T-helper 1 cell treated with Interleukin-12 subunit alpha and Interleukin-12 subunit beta and Interleukin-4 antibody, amounts not matched to agents 30 μg/mL and 1 μg/mL, for 36 hours (primary cell): ENCODE measurements around the gene OR5H15.
"Not testable (repeated sequence)": the region's sequence is repeated elsewhere in the genome, so short reads cannot be mapped to it uniquely, and the experiment has no call there.

Experiments
- H3K27ac Mint-ChIP-seq: one replicate; pipeline ENCODE4 v1.8.0; 2021; ENCODE audit warnings: mild to moderate bottlenecking, mixed read lengths
- H3K27me3 Mint-ChIP-seq: one replicate; pipeline ENCODE4 v1.8.0; 2021; ENCODE audit warnings: low read depth, mixed read lengths
- H3K36me3 Mint-ChIP-seq: one replicate; pipeline ENCODE4 v1.8.0; 2021; ENCODE audit warnings: low read depth, mixed read lengths
- H3K4me1 Mint-ChIP-seq: one replicate; pipeline ENCODE4 v1.8.0; 2021; ENCODE audit warnings: low read depth, mixed read lengths
- H3K4me3 Mint-ChIP-seq: one replicate; pipeline ENCODE4 v1.8.0; 2021; ENCODE audit warnings: mild to moderate bottlenecking, moderate library complexity, mixed read lengths
- H3K9me3 Mint-ChIP-seq: one replicate; pipeline ENCODE4 v1.8.0; 2021; ENCODE audit warnings: mixed read lengths

The OR5H15 gene

GRCh38 chr3:98166396-98166795 is at the start of gene OR5H15:
OR5H15 (plus strand) TSS chr3:98166696; CDS start chr3:98168700, 2,004 bp downstream.
- no peaks in the 10 kb centered on the region for H3K9me3 Mint-ChIP-seq
- H3K4me1 Mint-ChIP-seq = no peaks in the 10 kb centered on the region
- H3K27ac Mint-ChIP-seq = no peak within 1 kb of the TSS
- H3K4me3 Mint-ChIP-seq = no peak within 1 kb of the TSS
- no peaks in the 10 kb centered on the region for H3K36me3 Mint-ChIP-seq
- H3K27me3 Mint-ChIP-seq = peaks cover 4% of the 10 kb centered on the region

DNA sequence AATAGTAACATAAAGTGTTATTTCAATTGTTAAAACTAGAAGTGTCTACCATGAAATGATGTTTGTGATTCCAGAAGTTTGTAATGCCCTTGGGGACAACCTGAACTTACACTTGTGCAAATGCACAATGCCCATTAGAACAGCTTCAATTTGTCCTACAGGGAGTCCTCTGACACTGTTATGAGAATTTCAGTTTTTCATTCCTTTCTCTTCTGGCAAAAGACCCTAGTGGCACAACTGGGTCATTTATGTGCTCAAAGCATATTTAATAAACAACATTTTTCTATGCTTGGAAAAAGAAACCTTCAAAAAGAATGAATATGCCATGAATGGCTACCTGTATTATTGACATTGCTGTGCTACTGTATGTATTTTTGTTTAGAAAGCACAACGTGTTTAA is 36.1 kb upstream of the OR5H15 start, which contains the start of gene OR5H1:
TSS of gene OR5H1 (plus strand) at position 301 of the 400 bp plus-strand sequence. CDS start 1,977 bp downstream, outside the sequence.
- Mint-ChIP-seq H3K27ac (no peak within 1 kb of the TSS), H3K9me3 (no peaks in the 10 kb centered on the region), H3K4me3 (no peak within 1 kb of the TSS), H3K4me1 (no peaks in the 10 kb centered on the region), H3K27me3 (no peaks in the 10 kb centered on the region), H3K36me3 (no peaks in the 10 kb centered on the region)

DNA sequence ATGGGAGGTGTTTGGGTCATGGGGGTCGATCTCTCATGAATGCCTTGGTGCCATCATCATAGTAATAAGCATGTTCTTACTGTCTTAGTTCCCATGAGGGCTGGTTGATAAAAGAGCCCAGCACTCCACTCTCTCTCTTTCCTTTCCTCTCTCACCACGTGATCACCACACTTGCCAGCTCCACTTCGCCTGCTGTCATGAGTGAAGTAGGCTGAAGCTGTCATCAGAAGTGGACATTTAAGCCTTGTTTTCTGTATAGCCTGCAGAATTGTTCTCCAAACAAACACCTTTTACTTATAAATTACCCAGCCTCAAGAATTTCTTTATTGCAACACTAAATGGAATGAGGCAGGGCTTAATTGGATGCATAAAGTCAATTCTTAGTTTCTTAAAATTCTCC is 29.9 kb upstream of the OR5H15 start:
- Mint-ChIP-seq H3K4me3 (no peak overlapping the region), H3K4me1 (no peaks in the 10 kb centered on the region), H3K27ac (no peak overlapping the region), H3K36me3 (no peaks in the 10 kb centered on the region), H3K9me3 (no peaks in the 10 kb centered on the region), H3K27me3 (no peaks in the 10 kb centered on the region)

DNA sequence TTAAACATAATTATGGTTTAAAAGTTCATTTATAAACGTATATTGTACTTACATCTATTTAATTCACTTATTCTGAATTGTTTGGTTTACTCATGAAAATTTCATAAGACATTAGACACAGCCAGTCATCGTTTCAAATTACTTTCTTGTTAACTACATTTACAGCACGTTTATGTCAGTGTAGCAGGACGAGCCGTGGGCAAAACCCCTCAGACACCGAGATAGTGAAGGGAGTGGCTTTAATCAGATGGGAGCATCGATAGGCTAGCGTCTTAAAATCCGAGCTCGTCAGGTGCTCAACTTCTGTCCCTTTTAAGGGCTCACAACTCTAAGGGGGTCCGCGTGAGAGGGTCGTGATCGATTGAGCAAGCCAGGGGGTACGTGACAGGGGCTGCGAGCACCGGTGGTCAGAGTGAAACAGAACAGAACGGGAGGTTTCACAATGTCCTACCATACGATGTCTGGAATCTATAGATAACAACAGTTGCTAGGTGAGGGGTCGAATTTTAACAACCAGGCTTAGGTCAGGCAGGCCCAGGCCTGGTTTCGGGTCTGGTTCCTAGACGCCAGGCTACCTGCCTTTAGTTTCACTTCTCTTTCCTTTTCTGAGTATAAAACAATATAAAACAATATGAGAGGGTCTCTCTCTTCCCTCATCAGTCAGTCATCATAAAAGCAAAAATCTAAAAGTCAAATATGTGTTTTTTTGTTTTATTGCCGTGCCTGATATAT is 28.5 kb upstream of the OR5H15 start:
- not testable (repeated sequence) for H3K4me1 Mint-ChIP-seq, H3K36me3 Mint-ChIP-seq, H3K4me3 Mint-ChIP-seq, H3K27ac Mint-ChIP-seq, H3K27me3 Mint-ChIP-seq, H3K9me3 Mint-ChIP-seq

- Mint-ChIP-seq H3K27me3 (peaks cover 5% of the 10 kb centered on the region), H3K4me1 (no peaks in the 10 kb centered on the region), H3K27ac (no peak overlapping the region), H3K9me3 (no peaks in the 10 kb centered on the region), H3K36me3 (no peaks in the 10 kb centered on the region), H3K4me3 (no peak overlapping the region)
Measured at GRCh38 chr3:98140531-98140930, 26.0 kb upstream of the OR5H15 start.

GRCh38 chr3:98147179-98147578 is 19.3 kb upstream of the OR5H15 start, which contains the start of gene OR5H14:
OR5H14 (plus strand) TSS chr3:98147479; CDS start chr3:98149386, 1,907 bp downstream.
- H3K4me3 Mint-ChIP-seq = no peak within 1 kb of the TSS
- no peaks in the 10 kb centered on the region for H3K4me1 Mint-ChIP-seq
- peaks cover 10% of the 10 kb centered on the region for H3K27me3 Mint-ChIP-seq
- H3K9me3 Mint-ChIP-seq = peaks cover 3% of the 10 kb centered on the region
- no peak within 1 kb of the TSS for H3K27ac Mint-ChIP-seq
- H3K36me3 Mint-ChIP-seq = no peaks in the 10 kb centered on the region

GRCh38 chr3:98148751-98149150 is 17.7 kb upstream of the OR5H15 start:
- H3K4me1 Mint-ChIP-seq = no peaks in the 10 kb centered on the region
- peaks cover 5% of the 10 kb centered on the region for H3K27me3 Mint-ChIP-seq
- H3K9me3 Mint-ChIP-seq = peaks cover 3% of the 10 kb centered on the region
- no peak overlapping the region for H3K27ac Mint-ChIP-seq
- H3K36me3 Mint-ChIP-seq = no peaks in the 10 kb centered on the region
- no peak overlapping the region for H3K4me3 Mint-ChIP-seq

- not testable (repeated sequence) for H3K4me3 Mint-ChIP-seq, H3K9me3 Mint-ChIP-seq, H3K27me3 Mint-ChIP-seq, H3K27ac Mint-ChIP-seq, H3K4me1 Mint-ChIP-seq, H3K36me3 Mint-ChIP-seq
Measured at GRCh38 chr3:98149456-98149855, 17.0 kb upstream of the OR5H15 start.

DNA sequence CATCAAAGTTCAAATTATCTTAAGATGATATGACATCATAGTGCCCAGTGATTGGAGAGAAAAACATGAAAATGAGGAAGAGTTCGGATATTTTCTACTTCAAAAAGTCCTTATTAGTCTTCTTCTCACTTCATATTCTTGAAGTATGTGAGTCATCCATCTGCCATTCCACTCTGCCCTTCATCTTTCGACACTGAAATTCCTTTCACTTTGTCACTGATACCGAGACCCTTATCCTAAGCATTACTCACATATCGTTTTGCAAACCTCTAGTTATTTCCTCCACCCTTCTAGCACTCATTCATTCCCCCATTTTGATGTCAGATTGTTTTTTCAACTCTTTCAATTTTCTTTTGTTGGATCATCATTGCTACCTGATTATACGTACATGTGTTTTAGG is 15.3 kb upstream of the OR5H15 start:
- peaks cover 3% of the 10 kb centered on the region for H3K9me3 Mint-ChIP-seq
- no peak overlapping the region for H3K27ac Mint-ChIP-seq
- no peaks in the 10 kb centered on the region for H3K4me1 Mint-ChIP-seq
- peaks cover 5% of the 10 kb centered on the region for H3K27me3 Mint-ChIP-seq
- no peak overlapping the region for H3K4me3 Mint-ChIP-seq
- no peaks in the 10 kb centered on the region for H3K36me3 Mint-ChIP-seq

GRCh38 chr3:98171071-98171470 is 4.6 kb downstream of the OR5H15 start:
- no peaks in the 10 kb centered on the region for H3K4me1 Mint-ChIP-seq
- peaks cover 4% of the 10 kb centered on the region for H3K9me3 Mint-ChIP-seq
- H3K36me3 Mint-ChIP-seq = no peaks in the 10 kb centered on the region
- H3K27me3 Mint-ChIP-seq = peaks cover 4% of the 10 kb centered on the region
- H3K27ac Mint-ChIP-seq = no peak overlapping the region
- no peak overlapping the region for H3K4me3 Mint-ChIP-seq

DNA sequence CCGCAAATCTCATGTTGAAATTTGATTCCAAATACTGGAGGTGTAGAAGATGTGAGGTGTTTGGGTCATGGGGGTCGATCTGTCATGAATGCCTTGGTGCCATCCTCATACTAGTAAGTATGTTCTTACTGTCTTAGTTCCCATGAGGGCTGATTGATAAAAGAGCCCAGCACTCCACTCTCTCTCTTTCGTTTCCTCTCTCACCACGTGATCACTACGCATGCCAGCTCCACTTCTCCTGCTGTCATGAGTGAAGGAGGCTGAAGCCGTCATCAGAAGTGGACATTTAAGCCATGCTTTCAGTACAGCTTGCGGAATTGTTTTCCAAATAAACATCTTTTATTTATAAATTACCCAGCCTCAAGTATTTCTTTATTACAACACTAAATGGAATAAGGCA is 6.1 kb downstream of the OR5H15 start:
- H3K27me3 Mint-ChIP-seq = peaks cover 4% of the 10 kb centered on the region
- H3K27ac Mint-ChIP-seq = no peak overlapping the region
- no peak overlapping the region for H3K4me3 Mint-ChIP-seq
- H3K9me3 Mint-ChIP-seq = peaks cover 4% of the 10 kb centered on the region
- H3K4me1 Mint-ChIP-seq = no peaks in the 10 kb centered on the region
- no peaks in the 10 kb centered on the region for H3K36me3 Mint-ChIP-seq

- H3K36me3 Mint-ChIP-seq = no peaks in the 10 kb centered on the region
- no peak overlapping the region for H3K4me3 Mint-ChIP-seq
- no peak overlapping the region for H3K27ac Mint-ChIP-seq
- H3K27me3 Mint-ChIP-seq = no peaks in the 10 kb centered on the region
- H3K4me1 Mint-ChIP-seq = no peaks in the 10 kb centered on the region
- no peaks in the 10 kb centered on the region for H3K9me3 Mint-ChIP-seq
Measured at GRCh38 chr3:98180319-98180890, 13.9 kb downstream of the OR5H15 start.

DNA sequence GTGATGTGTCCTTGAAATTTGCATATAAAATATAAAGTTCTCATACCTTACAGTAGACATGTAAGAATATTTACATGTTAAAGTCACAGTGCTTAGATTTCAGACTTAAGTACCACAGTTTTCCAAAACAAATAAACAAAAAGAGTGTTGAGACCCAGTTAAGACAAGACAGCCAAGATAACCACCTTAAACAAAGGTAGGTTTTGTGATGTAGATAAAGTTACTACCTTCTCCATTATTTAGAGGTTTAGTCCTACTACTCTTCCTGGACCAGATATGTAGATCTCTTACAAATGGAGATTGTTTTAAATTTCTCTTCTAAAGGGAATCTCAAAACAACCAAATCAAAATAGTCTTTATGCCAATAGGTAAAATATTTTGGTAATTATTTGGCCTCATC is 15.7 kb downstream of the OR5H15 start:
- Mint-ChIP-seq H3K4me1 (no peaks in the 10 kb centered on the region), H3K36me3 (no peaks in the 10 kb centered on the region), H3K9me3 (no peaks in the 10 kb centered on the region), H3K4me3 (no peak overlapping the region), H3K27me3 (no peaks in the 10 kb centered on the region), H3K27ac (no peak overlapping the region)

DNA sequence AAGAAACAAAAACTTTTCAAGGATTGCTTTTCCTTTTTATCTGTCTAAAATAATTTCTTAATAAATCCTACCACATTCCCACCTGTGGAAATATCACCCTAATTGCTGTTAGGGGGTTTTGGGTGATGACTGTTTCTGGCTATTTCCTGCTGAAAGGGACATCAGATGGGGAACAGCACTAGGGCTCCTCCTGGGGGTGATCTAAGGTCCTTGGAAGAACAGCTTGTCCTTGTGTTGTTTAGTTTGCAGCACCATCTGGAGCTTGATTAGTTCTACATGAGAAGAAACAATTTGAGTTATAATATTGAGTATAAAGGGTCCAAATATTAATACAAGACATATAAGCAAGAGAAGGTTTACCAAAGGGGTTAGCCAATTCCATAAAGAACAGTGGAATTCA is 18.7 kb downstream of the OR5H15 start:
- Mint-ChIP-seq H3K27ac (no peak overlapping the region), H3K27me3 (peaks cover 4% of the 10 kb centered on the region), H3K4me1 (peaks cover 4% of the 10 kb centered on the region), H3K4me3 (no peak overlapping the region), H3K9me3 (no peaks in the 10 kb centered on the region), H3K36me3 (no peaks in the 10 kb centered on the region)

GRCh38 chr3:98188545-98188944 is 22.0 kb downstream of the OR5H15 start:
- Mint-ChIP-seq H3K4me3 (no peak overlapping the region), H3K9me3 (no peaks in the 10 kb centered on the region), H3K27ac (no peak overlapping the region), H3K4me1 (peaks cover 4% of the 10 kb centered on the region), H3K36me3 (no peaks in the 10 kb centered on the region), H3K27me3 (peaks cover 24% of the 10 kb centered on the region)
